Measurements from ENCODE around the gene SLC16A12.

DNA sequence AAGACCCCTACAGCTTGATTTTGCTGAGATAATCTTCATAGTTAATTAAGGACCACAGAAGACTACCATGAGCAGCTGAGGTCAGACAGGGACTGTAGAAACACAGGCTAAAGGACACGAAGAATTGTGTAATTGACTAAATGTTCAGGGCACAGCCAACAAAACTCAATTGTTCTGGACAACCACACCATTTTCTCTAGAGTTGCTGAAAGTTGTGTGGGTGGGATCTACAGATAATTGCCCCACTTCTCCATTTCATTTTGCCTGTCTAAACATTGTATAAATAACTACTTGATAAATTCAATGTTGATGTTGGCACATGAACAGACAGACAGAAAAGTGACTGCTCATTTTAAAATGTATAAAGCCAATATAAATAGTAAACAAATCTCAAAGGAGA lies 39.0 kb upstream of the SLC16A12 start:
- TF ChIP-seq, protein P1, sequence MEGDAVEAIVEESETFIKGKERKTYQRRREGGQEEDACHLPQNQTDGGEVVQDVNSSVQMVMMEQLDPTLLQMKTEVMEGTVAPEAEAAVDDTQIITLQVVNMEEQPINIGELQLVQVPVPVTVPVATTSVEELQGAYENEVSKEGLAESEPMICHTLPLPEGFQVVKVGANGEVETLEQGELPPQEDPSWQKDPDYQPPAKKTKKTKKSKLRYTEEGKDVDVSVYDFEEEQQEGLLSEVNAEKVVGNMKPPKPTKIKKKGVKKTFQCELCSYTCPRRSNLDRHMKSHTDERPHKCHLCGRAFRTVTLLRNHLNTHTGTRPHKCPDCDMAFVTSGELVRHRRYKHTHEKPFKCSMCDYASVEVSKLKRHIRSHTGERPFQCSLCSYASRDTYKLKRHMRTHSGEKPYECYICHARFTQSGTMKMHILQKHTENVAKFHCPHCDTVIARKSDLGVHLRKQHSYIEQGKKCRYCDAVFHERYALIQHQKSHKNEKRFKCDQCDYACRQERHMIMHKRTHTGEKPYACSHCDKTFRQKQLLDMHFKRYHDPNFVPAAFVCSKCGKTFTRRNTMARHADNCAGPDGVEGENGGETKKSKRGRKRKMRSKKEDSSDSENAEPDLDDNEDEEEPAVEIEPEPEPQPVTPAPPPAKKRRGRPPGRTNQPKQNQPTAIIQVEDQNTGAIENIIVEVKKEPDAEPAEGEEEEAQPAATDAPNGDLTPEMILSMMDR (conservative IDR thresholded peaks at IDR 0.05 in 1 of 2, IDR thresholded peaks at IDR 0.05 in 1 of 2; ENCODE audit: low read depth in 1 of 2, low read length in 2 of 2): no peak
- no peak for TF ChIP-seq EZH2 (IDR thresholded peaks at IDR 0.05; ENCODE audit: low read length, missing control alignments)
